GM23248 (cell line): ENCODE results near the gene APOL4.

ENCODE experiments used
- EZH2 ChIP-seq: fragments of 200-600 bp; sonication (generic); IDR thresholded peaks from 2 replicates; pipeline ENCODE4 v1.6.1; 2018; ENCODE audit warnings: antibody characterized with exemption, mild to moderate bottlenecking; ENCODE audit not compliant: insufficient read depth, poor library complexity, severe bottlenecking
- EZH2phosphoT487 ChIP-seq: fragments of 200-600 bp; sonication (generic); IDR thresholded peaks from 2 replicates; pipeline ENCODE4 v1.6.1; 2018; ENCODE audit warnings: antibody characterized with exemption, moderate library complexity, mild to moderate bottlenecking, low read depth; ENCODE audit not compliant: insufficient read depth

- TF ChIP-seq EZH2 (no peak), EZH2phosphoT487 (no peak)
Measured at GRCh38 chr22:36175892-36176291, 25.7 kb downstream of the APOL4 start.
